ENCODE data around the gene CERS4. TPM values are rescaled to one million over a fixed set of nuclear protein-coding genes. Genes with fewer than 3 reads are reported as not detected.

CERS4 gene
- total and polyA plus RNA-seq, 2 of the 8 experiments (the other 6 are each of a cell fraction or from before 2014, with no cell fraction given), result 88.2 to 179 TPM

- POLR2A ChIA-PET (ENCODE audit: partially characterized antibody), result interaction anchor here (1.1 to 2.3 kb wide), 3 partner anchors 10 to 41 kb away, joined by 3 to 11 read pairs (median 4); no protein-coding TSS in a partner anchor
- H4K91ac ChIP-seq (replicated peaks; ENCODE audit: insufficient read length, low read length), result no peak overlapping the region
These were observed 11.3 kb downstream of the CERS4 start for GRCh38 chr19:8220481-8220880.

More at GRCh38 chr19:8220481-8220880, 11.3 kb downstream of the CERS4 start:
- Histone ChIP-seq H4K5ac (ENCODE audit: insufficient read length, low read depth, low read length) (no peak overlapping the region), H3K27ac (ENCODE audit: low read depth, low read length) (no peak overlapping the region), H3K79me2 (ENCODE audit: control insufficient read depth in 1 of 2, insufficient read depth in 2 of 2, low read length in 2 of 2) (peaks cover 0 to 49% of the 10 kb centered on the region in 2 experiments), H4K8ac (ENCODE audit: extremely low read depth, insufficient read depth, low read length) (no peak overlapping the region), H3K27me3 (replicated peaks in 1 of 4; ENCODE audit: control insufficient read depth in 3 of 4, extremely low read depth in 1 of 4, insufficient read depth in 3 of 4, low read length in 3 of 4) (no peaks in the 10 kb centered on the region), H3K9me3 (ENCODE audit: insufficient read depth in 2 of 2, low read depth in 1 of 2, low read length in 1 of 2) (no peaks in the 10 kb centered on the region), H3K4me2 (ENCODE audit: insufficient read depth in 1 of 2, low read depth in 2 of 2, low read length in 2 of 2) (no peak overlapping the region), H2BK15ac (ENCODE audit: low read length) (no peak overlapping the region), H2BK120ac (replicated peaks; ENCODE audit: low read depth, low read length) (no peak overlapping the region), H3K36me3 (ENCODE audit: control insufficient read depth in 2 of 4, insufficient read depth in 4 of 4, low read length in 3 of 4) (peaks cover 0 to 3% (median 0%) of the 10 kb centered on the region in 4 experiments; a peak in 3 of 8 replicates), H2AK5ac (ENCODE audit: low read depth, low read length) (no peak overlapping the region), H3K23ac (ENCODE audit: insufficient read length) (no peak overlapping the region), H2BK12ac (ENCODE audit: low read depth, low read length) (no peak overlapping the region), H3K4me3 (ENCODE audit: extremely low read depth in 1 of 4, insufficient read depth in 2 of 4, low read depth in 3 of 4, low read length in 4 of 4) (no peak overlapping the region), H2BK5ac (ENCODE audit: low read depth, low read length) (no peak overlapping the region), H3K56ac (replicated peaks; ENCODE audit: insufficient read length, low read depth, low read length) (no peak overlapping the region), H3K14ac (ENCODE audit: insufficient read length) (no peak overlapping the region), H3K4ac (replicated peaks; ENCODE audit: insufficient read length, low read depth, low read length) (no peak overlapping the region), H3K9ac (replicated peaks in 1 of 4; ENCODE audit: extremely low read depth in 1 of 4, low read depth in 3 of 4, low read length in 3 of 4) (no peak overlapping the region), H3K79me1 (ENCODE audit: low read depth, low read length) (peaks cover 12% of the 10 kb centered on the region; the same call in 1 of the 2 replicates), H4K20me1 (replicated peaks in 1 of 2; ENCODE audit: control insufficient read depth in 1 of 2, insufficient read depth in 2 of 2, low read length in 2 of 2) (peaks cover 4 to 14% of the 10 kb centered on the region in 2 experiments), H2AFZ (ENCODE audit: low read length) (no peak overlapping the region), H3K4me1 (replicated peaks in 1 of 4; ENCODE audit: control insufficient read depth in 3 of 4, insufficient read depth in 4 of 4, low read length in 3 of 4) (no peaks in the 10 kb centered on the region), H2BK20ac (ENCODE audit: low read length) (no peak overlapping the region), H3K18ac (ENCODE audit: extremely low read depth, low read length) (no peak overlapping the region), H3K23me2 (ENCODE audit: low read depth, low read length) (no peaks in the 10 kb centered on the region)
- no peak for TF ChIP-seq CHD2 (IDR thresholded peaks at IDR 0.05; ENCODE audit: low read length)
- no peak for TF ChIP-seq RAD21 (IDR thresholded peaks at IDR 0.05 in 1 of 2, conservative IDR thresholded peaks at IDR 0.05 in 1 of 2; ENCODE audit: low read depth in 2 of 2, low read length in 2 of 2)
- TF ChIP-seq YY1 (IDR thresholded peaks at IDR 0.05; ENCODE audit: low read depth, low read length), result no peak
- no peak for TF ChIP-seq HDAC2 (IDR thresholded peaks at IDR 0.05; ENCODE audit: borderline replicate concordance in 1 of 2, low read depth in 2 of 2, low read length in 2 of 2)
- no peak for TF ChIP-seq TAF7 (optimal IDR thresholded peaks at IDR 0.05; ENCODE audit: borderline replicate concordance, low read depth, low read length)
- no peak for TF ChIP-seq EZH2 (IDR thresholded peaks at IDR 0.05; ENCODE audit: low read depth, low read length, severe bottlenecking)
- no peak for TF ChIP-seq ASH2L (IDR thresholded peaks at IDR 0.05; ENCODE audit: low read length)
- no peak for TF ChIP-seq SP4 (IDR thresholded peaks at IDR 0.05; ENCODE audit: low read length)
- no peak for TF ChIP-seq SAP30 (IDR thresholded peaks at IDR 0.05; ENCODE audit: insufficient read depth, insufficient replicate concordance, low read length)
- no peak for FAIRE-seq
- WGBS, 2 experiments (ENCODE audit: extremely low coverage in 1 of 2, insufficient coverage in 1 of 2, insufficient read length in 1 of 2, insufficient replicate concordance in 2 of 2, low coverage in 1 of 2, low lambda C conversion rate in 2 of 2, missing lambda C conversion rate in 1 of 2), result 92% methylated on average over 9 of the region's 11 CpGs; no CpG with 5 or more reads in 1 of the 2 experiments
- CTCF ChIA-PET (ENCODE audit: partially characterized antibody), result interaction anchor here (0.6 to 0.9 kb wide), 3 partner anchors 8 to 36 kb away, joined by 3 read pairs; no protein-coding TSS in a partner anchor
- no peak for DNase-seq (ENCODE audit: low read depth in 1 of 2, low spot score in 2 of 2)
